Measurements from ENCODE around the gene LARP4B. TPM values are rescaled to one million over a fixed set of nuclear protein-coding genes. Genes with fewer than 3 reads are reported as not detected.

LARP4B gene
- total and polyA plus RNA-seq, 2 of the 13 experiments (the other 11 are each of a cell fraction or from before 2014, with no cell fraction given) = 19.5 to 30.2 TPM

DNA sequence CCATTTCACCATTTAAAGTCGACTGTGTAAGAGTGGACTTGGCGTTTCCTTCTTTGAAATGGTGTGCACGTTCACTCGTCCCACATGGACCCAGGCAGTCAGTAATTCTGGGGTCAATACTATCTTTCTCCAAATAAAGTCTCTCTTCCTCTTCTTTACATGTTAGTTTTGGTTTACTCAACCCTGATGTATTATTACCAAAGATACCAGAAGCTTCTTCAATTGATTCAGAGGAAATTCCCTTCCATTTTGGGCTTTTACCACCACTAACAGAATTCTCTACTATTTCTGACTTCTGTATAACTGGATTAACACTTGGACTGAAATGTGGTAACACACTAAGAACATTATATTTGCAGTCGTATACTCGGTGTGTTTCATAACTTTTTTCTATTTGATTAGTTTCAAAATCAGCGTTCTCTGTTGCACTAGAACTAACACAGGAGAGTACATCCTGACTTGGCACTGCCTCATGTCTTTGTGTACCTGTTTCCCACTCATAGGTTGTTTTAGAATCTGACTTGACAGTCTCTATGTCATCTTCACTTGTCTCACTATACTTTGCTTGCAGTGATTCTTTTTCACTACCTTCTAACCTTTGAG lies 60.8 kb downstream of the LARP4B start:
- Histone ChIP-seq H3K27ac (ENCODE audit: extremely low read length, insufficient read depth, low read length) (no peak overlapping the region), H3K4me2 (ENCODE audit: low read depth, low read length) (no peak overlapping the region), H3K27me3 (ENCODE audit: control insufficient read depth in 1 of 2, insufficient read depth in 2 of 2, low read length in 2 of 2) (no peaks in the 10 kb centered on the region), H4K20me1 (ENCODE audit: insufficient read depth, low read length) (no peaks in the 10 kb centered on the region; the same call in 1 of the 2 replicates), H3K4me3 (replicated peaks in 1 of 3; ENCODE audit: insufficient read depth in 1 of 3, low read depth in 2 of 3, low read length in 3 of 3) (no peak overlapping the region), H3K9ac (ENCODE audit: insufficient read depth, low read depth, low read length) (no peak overlapping the region), H3K36me3 (replicated peaks in 1 of 2; ENCODE audit: control insufficient read depth in 1 of 2, insufficient read depth in 2 of 2, low read length in 2 of 2) (peaks cover 20 to 76% of the 10 kb centered on the region in 2 experiments), H3K4me1 (ENCODE audit: insufficient read depth, low read length) (no peaks in the 10 kb centered on the region), H3K9me3 (ENCODE audit: low read length) (no peaks in the 10 kb centered on the region), H3K79me2 (ENCODE audit: insufficient read depth, low read length) (peaks cover 26% of the 10 kb centered on the region), H2AFZ (ENCODE audit: low read length) (no peak overlapping the region)
- intact Hi-C loops (cut with micrococcal nuclease; ENCODE audit: unreplicated experiment) (no loop called here), in situ Hi-C loops (cut with HindIII; ENCODE audit: extremely low pct_ligation_motif_present, low pct_unique_long_range_greater_than_20kb) (no loop called here)
- ATAC-seq (no peak), FAIRE-seq (no peak), DNase-seq (ENCODE audit: low spot score) (no peak)
- ChIA-PET POLR2A (no interaction called here), CTCF (ENCODE audit: low intra/inter-chr PET ratio, low total read pairs) (no interaction called here)
- no TSS peak for BruUV-seq (replicated peaks)
- WGBS (ENCODE audit: low lambda C conversion rate) = 84% methylated on average over 7 of the region's 7 CpGs
- TF ChIP-seq, protein P1, sequence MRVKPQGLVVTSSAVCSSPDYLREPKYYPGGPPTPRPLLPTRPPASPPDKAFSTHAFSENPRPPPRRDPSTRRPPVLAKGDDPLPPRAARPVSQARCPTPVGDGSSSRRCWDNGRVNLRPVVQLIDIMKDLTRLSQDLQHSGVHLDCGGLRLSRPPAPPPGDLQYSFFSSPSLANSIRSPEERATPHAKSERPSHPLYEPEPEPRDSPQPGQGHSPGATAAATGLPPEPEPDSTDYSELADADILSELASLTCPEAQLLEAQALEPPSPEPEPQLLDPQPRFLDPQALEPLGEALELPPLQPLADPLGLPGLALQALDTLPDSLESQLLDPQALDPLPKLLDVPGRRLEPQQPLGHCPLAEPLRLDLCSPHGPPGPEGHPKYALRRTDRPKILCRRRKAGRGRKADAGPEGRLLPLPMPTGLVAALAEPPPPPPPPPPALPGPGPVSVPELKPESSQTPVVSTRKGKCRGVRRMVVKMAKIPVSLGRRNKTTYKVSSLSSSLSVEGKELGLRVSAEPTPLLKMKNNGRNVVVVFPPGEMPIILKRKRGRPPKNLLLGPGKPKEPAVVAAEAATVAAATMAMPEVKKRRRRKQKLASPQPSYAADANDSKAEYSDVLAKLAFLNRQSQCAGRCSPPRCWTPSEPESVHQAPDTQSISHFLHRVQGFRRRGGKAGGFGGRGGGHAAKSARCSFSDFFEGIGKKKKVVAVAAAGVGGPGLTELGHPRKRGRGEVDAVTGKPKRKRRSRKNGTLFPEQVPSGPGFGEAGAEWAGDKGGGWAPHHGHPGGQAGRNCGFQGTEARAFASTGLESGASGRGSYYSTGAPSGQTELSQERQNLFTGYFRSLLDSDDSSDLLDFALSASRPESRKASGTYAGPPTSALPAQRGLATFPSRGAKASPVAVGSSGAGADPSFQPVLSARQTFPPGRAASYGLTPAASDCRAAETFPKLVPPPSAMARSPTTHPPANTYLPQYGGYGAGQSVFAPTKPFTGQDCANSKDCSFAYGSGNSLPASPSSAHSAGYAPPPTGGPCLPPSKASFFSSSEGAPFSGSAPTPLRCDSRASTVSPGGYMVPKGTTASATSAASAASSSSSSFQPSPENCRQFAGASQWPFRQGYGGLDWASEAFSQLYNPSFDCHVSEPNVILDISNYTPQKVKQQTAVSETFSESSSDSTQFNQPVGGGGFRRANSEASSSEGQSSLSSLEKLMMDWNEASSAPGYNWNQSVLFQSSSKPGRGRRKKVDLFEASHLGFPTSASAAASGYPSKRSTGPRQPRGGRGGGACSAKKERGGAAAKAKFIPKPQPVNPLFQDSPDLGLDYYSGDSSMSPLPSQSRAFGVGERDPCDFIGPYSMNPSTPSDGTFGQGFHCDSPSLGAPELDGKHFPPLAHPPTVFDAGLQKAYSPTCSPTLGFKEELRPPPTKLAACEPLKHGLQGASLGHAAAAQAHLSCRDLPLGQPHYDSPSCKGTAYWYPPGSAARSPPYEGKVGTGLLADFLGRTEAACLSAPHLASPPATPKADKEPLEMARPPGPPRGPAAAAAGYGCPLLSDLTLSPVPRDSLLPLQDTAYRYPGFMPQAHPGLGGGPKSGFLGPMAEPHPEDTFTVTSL (CRISPR knock-in tag; IDR thresholded peaks at IDR 0.05; ENCODE audit: borderline replicate concordance) = no peak
- no peak for TF ChIP-seq CREBL2 (CRISPR knock-in tag; IDR thresholded peaks at IDR 0.05; ENCODE audit: borderline replicate concordance)
- TF ChIP-seq MAFK (conservative IDR thresholded peaks at IDR 0.05 in 1 of 2, IDR thresholded peaks at IDR 0.05 in 1 of 2; ENCODE audit: low read length in 2 of 2) = no peak
- no peak for TF ChIP-seq LCORL (IDR thresholded peaks at IDR 0.05)
- no peak for TF ChIP-seq LCORL (CRISPR knock-in tag; IDR thresholded peaks at IDR 0.05)
- TF ChIP-seq, protein P2, sequence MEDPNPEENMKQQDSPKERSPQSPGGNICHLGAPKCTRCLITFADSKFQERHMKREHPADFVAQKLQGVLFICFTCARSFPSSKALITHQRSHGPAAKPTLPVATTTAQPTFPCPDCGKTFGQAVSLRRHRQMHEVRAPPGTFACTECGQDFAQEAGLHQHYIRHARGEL (CRISPR knock-in tag; IDR thresholded peaks at IDR 0.05) = no peak
- no peak for TF ChIP-seq MYPOP (CRISPR knock-in tag; IDR thresholded peaks at IDR 0.05)
- no peak for TF ChIP-seq ZNF580 (CRISPR knock-in tag; IDR thresholded peaks at IDR 0.05; ENCODE audit: borderline replicate concordance, low read depth)
- TF ChIP-seq SNRNP70 (IDR thresholded peaks at IDR 0.05; ENCODE audit: low read depth, low read length) = no peak
